HG03469 (cell line): ENCODE data around the gene SEPHS2.

Experiments used
- ATAC-seq: cut with Tn5 transposase; IDR thresholded peaks from one replicate; pipeline ENCODE4 v1.9.1; 2021; ENCODE audit warnings: mild to moderate bottlenecking, moderate library complexity, moderate number of reproducible peaks; ENCODE audit not compliant: unreplicated experiment

SEPHS2 gene

DNA sequence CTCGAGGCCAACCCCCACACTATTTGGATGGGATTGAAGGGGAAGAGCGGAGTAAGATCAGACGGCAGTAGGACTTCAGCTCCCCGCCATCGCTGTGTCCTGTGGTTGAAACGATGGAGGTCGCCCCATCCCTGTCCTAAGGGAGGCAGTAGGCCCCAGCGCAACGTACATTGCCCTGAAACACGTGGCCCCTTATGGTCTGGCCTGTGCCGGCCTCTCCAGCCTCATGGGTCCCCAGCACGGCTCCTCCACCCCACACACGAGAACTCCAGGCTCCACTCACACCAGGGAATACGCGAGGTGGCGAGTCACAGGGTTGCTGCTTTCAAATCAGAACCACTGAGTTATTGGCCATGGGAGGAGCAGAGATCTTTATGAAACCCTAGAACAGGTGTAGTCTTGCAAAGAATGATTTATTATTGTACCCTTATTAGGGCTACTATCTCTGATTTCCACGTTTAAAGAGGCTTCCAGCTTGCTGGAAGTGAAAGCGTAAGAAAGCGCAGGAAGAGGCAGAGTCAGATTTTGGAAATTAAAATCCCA, 15.2 kb downstream of the SEPHS2 start:
- no peak for ATAC-seq

DNA sequence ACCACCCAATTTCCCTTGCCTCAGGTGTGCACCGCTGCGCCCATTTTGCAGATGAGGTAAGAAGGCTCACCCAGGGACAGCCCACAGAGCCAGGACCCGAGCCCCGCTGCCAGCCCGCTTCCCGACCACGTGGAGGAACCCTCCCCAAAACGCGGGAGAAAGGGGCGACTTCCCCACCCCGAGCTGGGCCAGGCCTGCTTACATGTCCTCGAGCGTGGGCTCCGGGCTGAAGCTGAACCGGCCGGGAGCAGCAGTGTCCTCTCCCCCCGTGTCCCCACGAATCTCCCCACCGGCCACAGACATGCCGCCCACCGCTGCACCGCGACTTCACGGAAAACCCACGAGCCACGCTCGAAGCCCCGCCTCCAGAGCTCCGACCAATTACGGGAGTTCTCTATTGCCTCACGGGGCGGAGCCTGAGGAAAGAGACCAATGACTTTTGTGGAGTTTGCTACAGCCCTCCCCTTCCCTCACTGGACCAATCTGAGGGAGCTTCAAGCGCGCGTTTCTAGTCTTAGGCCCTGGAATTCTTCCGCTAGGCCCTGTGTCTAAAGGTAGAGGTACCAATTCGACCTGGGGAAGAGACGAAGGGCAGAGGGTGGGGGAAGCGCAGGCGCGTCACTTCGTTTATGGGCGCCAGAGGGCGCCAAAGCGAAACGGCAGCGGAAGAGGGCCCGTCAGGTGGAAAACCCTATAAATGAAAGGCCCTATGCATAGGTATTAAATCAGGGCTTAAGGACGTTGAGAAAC, 15.8 kb downstream of the SEPHS2 start, which contains the start of gene DCTPP1:
Gene DCTPP1, minus strand, starts transcription at position 353 of the 750 bp plus-strand sequence. Its CDS starts 50 bp downstream, at position 303.
- peak; percentile 95 for ATAC-seq

- ATAC-seq: no peak
Observed at GRCh38 chr16:30429418-30429677, 16.3 kb downstream of the SEPHS2 start.

DNA sequence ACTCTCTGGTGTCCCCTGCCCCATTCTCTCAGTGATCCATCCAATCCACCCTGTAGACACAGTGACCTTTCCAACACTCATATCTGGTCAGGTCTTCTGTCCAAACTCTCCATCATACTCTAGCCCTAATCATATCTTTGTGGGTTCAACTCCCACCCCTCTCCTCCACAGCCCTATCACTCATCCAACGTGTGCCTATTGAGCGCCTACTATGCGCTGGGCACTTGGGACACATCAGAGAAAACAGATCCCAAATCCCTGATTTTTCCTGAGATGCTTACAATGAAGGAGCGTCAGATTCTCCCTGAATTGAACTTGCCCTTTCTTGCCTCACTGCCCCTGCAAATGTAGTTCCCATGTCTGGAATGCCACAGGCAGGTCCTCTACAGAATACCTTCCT, 17.6 kb downstream of the SEPHS2 start:
- ATAC-seq: no peak

DNA sequence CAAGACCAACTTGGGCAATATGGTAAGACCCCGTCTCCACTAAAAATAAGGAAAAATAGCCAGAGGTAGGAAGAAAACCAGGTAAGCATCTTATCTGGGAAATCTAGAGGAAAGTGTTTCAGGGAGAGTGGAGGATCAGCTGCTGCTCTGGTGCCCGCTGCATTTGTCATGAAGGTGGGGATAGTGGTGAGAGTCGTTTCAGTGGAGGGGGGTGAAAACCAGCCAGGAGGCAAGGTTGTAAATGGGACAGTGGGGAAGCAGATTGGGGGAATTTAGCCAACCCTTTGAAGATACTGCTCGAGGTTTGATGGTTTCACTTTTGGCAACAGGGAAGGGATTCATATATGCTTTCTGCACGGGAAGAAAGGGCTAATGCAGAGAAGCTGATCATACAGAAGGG, 24.7 kb downstream of the SEPHS2 start:
- ATAC-seq: no peak

GRCh38 chr16:30418350-30419181, 27.1 kb downstream of the SEPHS2 start:
- no peak for ATAC-seq

DNA sequence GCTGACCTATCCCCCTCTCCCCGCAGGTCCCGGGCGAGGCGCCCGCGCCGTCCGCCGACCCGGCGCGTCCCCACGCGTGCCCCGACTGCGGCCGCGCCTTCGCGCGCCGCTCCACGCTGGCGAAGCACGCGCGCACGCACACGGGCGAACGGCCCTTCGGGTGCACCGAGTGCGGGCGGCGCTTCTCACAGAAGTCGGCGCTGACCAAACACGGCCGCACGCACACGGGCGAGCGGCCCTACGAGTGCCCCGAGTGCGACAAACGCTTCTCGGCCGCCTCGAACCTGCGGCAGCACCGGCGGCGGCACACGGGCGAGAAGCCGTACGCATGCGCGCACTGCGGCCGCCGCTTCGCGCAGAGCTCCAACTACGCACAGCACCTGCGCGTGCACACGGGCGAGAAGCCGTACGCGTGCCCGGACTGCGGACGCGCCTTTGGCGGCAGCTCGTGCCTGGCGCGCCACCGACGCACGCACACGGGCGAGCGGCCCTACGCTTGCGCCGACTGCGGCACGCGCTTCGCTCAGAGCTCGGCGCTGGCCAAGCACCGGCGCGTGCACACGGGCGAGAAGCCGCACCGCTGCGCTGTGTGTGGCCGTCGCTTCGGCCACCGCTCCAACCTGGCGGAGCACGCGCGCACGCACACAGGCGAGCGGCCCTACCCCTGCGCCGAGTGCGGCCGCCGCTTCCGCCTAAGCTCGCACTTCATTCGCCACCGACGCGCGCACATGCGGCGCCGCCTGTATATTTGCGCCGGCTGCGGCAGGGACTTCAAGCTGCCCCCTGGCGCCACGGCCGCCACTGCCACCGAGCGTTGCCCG, 27.9 kb downstream of the SEPHS2 start:
- peak; percentile 57 for ATAC-seq

DNA sequence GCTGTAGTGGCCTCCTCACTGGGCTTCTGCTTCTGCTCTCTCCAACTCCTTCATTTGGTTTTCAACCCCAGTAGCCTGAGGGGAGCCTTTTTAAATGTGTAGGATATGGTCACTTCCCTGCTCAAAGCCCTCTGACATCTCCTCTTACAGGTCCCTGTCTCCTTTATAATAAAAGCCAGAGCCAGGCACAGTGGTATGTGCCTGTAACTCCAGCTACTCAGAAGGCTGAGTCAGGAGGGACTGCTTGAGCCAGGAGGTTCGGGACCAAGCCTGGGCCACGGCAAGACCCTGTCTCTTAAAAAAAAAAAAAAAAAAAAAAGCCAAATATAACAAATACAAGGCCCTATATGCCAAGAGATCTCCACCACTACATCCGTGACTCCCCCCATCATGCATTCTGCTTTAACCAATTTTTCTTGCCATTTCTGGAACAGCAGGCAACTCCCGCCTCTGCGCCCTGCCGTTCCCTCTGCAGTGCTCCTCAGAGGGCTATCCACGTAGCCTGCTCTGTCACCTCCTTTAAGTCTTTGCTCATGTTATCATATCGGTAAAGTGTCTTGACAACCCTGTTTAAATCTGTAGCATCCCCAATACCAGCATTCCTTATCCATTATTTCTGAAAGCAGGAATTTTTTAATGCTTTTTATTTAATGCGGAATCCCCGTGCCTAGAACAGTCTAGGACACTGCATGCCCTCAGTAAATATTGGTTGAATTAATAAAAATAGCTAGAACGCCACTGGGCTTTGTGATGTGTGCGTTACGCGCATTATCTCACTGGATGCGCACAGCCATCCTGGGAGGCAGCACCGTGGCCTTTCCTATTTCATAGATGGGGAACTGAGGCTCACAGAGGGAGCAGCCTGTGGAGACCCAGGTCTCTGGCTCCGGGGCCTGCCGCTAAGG, 28.8 kb downstream of the SEPHS2 start:
- ATAC-seq: peak; percentile 7

DNA sequence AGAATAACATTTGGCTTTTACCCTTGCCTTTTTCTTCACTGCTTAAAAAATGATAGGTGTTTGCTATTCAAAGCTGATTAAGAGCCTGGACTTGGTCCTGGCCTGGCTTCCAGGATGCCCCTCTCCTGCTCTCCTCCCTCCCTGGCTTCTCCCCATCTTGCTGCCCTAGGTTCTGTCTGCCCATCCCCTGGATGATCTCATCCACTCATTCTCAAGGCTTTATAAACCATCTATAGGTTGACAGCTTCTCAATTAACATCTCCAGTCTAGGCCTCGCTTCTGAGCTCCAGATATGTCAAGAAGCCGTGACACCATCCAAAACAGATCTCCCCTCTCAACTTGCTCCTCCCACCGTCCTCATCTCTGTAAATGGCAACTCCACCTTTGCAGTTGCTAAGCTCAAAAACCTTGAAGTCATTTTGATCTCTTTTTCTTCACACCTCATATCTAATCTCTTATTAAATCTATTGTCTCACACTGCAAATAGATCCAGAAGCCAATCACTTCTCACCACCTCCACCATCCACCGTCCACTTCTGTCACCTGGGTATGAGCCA, 29.5 kb downstream of the SEPHS2 start:
- ATAC-seq: no peak

- ATAC-seq: no peak
Observed at GRCh38 chr16:30414159-30414558, 31.5 kb downstream of the SEPHS2 start.

GRCh38 chr16:30413112-30413806, 32.4 kb downstream of the SEPHS2 start:
- ATAC-seq: no peak

DNA sequence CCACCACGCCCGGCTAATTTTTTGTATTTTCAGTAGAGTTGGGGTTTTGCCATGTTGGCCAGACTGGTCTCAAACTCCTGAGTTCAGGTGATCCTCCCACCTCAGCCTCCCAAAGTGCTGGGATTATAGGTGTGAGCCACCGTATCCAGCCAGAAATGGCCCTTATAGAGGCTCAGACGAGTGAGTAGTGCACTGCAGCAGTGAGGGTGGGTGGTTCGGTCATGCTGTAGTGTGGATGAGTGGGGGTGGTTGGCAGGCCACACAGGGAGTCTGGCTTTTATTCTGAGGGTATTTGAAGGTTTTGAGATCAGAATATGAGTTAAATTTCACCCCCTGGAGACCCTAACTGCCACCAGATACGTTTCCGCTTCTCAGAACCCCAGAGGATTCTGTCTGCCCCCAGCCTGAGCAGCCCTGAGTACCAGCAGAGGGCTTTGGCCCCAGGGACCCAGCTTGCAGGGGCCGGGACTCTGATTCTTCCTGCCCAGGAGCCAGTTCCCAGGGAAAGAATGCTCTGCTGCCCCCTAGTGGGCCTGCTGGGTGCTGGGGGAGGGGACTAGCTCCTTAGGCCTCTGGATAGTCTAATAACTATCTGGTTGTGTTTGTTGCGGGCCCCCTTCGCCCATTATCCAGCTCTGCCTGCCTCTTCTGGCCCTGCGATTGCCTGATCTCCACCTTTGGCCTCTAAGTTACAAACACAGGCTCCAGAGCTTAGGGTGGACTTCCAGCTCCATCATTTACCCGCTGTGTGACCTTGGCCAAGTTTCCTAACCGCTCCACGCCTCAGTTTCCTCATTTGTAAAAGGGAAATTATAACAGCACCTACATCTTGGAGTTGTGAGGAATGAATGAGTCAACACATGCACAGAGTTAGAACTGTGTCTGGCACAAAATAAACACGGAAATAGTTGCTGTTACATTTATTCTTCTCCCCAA, 36.3 kb downstream of the SEPHS2 start:
- no peak for ATAC-seq

DNA sequence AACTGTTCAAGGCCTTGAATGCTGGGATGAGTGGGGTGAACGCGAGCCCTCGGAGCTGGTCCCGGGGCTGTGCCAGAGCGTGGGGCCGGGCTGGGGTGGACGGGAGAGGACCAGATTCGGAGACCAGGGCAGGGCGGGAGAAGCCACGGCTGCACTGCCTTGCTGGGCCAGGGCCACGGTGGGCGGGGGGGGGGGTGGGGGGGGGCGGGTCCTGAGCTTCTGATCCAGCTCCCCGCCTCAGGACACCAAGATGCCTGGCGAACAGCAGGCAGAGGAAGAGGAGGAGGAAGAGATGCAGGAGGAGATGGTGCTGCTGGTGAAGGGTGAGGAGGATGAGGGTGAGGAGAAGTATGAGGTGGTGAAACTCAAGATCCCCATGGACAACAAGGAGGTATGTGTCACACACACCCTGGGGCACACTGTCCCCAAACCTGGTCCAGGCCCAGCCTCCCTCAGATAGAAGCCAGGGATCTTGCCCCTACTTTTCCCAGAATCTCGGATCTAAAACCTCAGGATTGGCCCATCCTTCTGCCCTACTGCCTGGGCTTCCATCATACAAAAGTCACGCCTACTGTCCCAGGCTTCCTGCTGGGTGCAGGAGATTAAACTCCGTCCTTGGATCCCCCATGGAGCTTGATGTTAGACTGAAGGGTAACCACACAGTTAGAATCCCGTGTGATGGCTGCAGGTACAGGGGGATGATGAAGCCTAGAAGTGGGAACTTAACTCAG, 37.7 kb downstream of the SEPHS2 start:
- no peak for ATAC-seq

- no peak for ATAC-seq
Observed at GRCh38 chr16:30407102-30407803, 38.4 kb downstream of the SEPHS2 start, which contains the start of gene ZNF771. Gene ZNF771, plus strand, starts transcription at chr16:30407606. Its CDS starts 448 bp downstream, at chr16:30408054.

GRCh38 chr16:30406795-30407101, 38.9 kb downstream of the SEPHS2 start:
- no peak for ATAC-seq

GRCh38 chr16:30401768-30402425, 43.8 kb downstream of the SEPHS2 start:
- no peak for ATAC-seq
